OCI-LY1 (cell line): Measurements from ENCODE around the gene MACROD2.

Source experiments
- H2AFZ ChIP-seq: fragments of 200-600 bp; sonication (generic), shearing (Covaris generic); 2 replicates; pipeline ENCODE4 v1.6.0; 2014; ENCODE audit warnings: antibody characterized with exemption, mild to moderate bottlenecking, low read length
- H3F3A ChIP-seq: fragments of 200-600 bp; sonication (generic), shearing (Covaris generic); 2 replicates; pipeline ENCODE4 v1.6.0; 2014; ENCODE audit warnings: mild to moderate bottlenecking, antibody characterized with exemption, low read length, moderate library complexity; ENCODE audit not compliant: insufficient read depth
- H3K27ac ChIP-seq: fragments of 200-600 bp; sonication (generic); 2 replicates; pipeline ENCODE4 v1.5.1; 2014; ENCODE audit warnings: low read length, mixed run types, mild to moderate bottlenecking, low read depth; ENCODE audit not compliant: poor library complexity, severe bottlenecking
- H3K27me3 ChIP-seq: fragments of 200-600 bp; sonication (generic); 2 replicates; pipeline ENCODE4 v1.6.0; 2014; ENCODE audit warnings: antibody characterized with exemption, mild to moderate bottlenecking, low read length, moderate library complexity; ENCODE audit not compliant: insufficient read depth
- H3K36me3 ChIP-seq: fragments of 200-600 bp; sonication (generic); 2 replicates; pipeline ENCODE4 v1.6.1; 2014; ENCODE audit warnings: mild to moderate bottlenecking, antibody characterized with exemption, low read length, moderate library complexity, mixed read lengths; ENCODE audit not compliant: insufficient read depth
- H3K4me1 ChIP-seq: fragments of 200-600 bp; sonication (generic); 2 replicates; pipeline ENCODE4 v1.5.1; 2014; ENCODE audit warnings: mild to moderate bottlenecking, low read length, moderate library complexity; ENCODE audit not compliant: insufficient read depth, severe bottlenecking
- H3K4me2 ChIP-seq: fragments of 200-600 bp; sonication (generic), shearing (Covaris generic); 2 replicates; pipeline ENCODE4 v1.6.1; 2014; ENCODE audit warnings: low read length
- H3K4me3 ChIP-seq: fragments of 200-600 bp; sonication (generic); 2 replicates; pipeline ENCODE4 v1.5.1; 2014; ENCODE audit warnings: low read length, low read depth, mild to moderate bottlenecking, mixed read lengths; ENCODE audit not compliant: poor library complexity, severe bottlenecking
- H3K79me2 ChIP-seq: fragments of 200-600 bp; shearing (Covaris generic); 2 replicates; pipeline ENCODE4 v1.6.1; 2016; ENCODE audit warnings: mixed run types, low read length, mixed read lengths; ENCODE audit not compliant: insufficient read depth
- H3K9ac ChIP-seq: fragments of 200-600 bp; sonication (generic), shearing (Covaris generic); 2 replicates; pipeline ENCODE4 v1.6.1; 2014; ENCODE audit warnings: mild to moderate bottlenecking, low read length, mixed read lengths
- H3K9me2 ChIP-seq: fragments of 200-600 bp; sonication (generic), shearing (Covaris generic); 2 replicates; pipeline ENCODE4 v1.6.1; 2014; ENCODE audit warnings: low read depth, mild to moderate bottlenecking, low read length, mixed read lengths
- H3K9me3 ChIP-seq: fragments of 200-600 bp; shearing (Covaris generic); 2 replicates; pipeline ENCODE4 v1.6.1; 2014; ENCODE audit warnings: low read length, mixed read lengths
- H4K20me1 ChIP-seq: fragments of 200-600 bp; sonication (generic), shearing (Covaris generic); 2 replicates; pipeline ENCODE4 v1.6.0; 2016; ENCODE audit warnings: mild to moderate bottlenecking, low read length; ENCODE audit not compliant: insufficient read depth
- EZH2 ChIP-seq: fragments of 200-600 bp; sonication (generic), shearing (Covaris generic); IDR thresholded peaks from 2 replicates; pipeline ENCODE4 v1.8.0; 2017; ENCODE audit warnings: borderline replicate concordance, mixed run types, mild to moderate bottlenecking, antibody characterized with exemption, low read length, moderate library complexity, mixed read lengths
- TF ChIP-seq, protein P1 (sequence below): fragments of 200-600 bp; sonication (generic), shearing (Covaris generic); IDR thresholded peaks from 2 replicates; pipeline ENCODE4 v1.5.1; 2017; ENCODE audit warnings: mild to moderate bottlenecking, antibody characterized with exemption, low read length, moderate library complexity, mixed read lengths

MACROD2 gene

DNA sequence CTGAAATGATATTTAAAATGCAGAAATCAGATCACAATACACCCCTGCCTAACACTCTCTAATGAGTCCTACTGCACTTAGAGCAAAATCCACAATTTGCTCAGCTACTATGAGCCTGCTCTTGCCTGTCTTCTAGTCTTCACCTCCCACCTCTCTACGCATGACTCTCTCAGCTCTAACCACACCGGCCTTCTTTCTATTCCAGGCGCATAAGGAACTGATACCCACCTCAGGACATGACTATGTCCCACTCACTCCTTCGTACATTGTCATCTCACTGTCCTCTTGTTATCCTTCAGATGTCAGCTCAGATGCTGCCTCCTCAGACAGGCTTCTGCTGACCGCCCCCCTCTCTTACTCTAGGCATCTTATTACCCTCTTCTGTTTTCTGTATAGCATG, 543.1 kb downstream of the MACROD2 start:
- Histone ChIP-seq H3K9me2 (no peaks in the 10 kb centered on the region), H3K27me3 (no peaks in the 10 kb centered on the region), H3K4me3 (no peak overlapping the region), H3K27ac (no peak overlapping the region), H3K36me3 (no peaks in the 10 kb centered on the region), H2AFZ (no peak overlapping the region), H3F3A (no peaks in the 10 kb centered on the region), H3K4me1 (no peaks in the 10 kb centered on the region), H3K4me2 (no peak overlapping the region), H3K79me2 (no peaks in the 10 kb centered on the region), H4K20me1 (no peaks in the 10 kb centered on the region), H3K9ac (no peak overlapping the region), H3K9me3 (no peaks in the 10 kb centered on the region)
- TF ChIP-seq EZH2 = no peak
- TF ChIP-seq, protein P1, sequence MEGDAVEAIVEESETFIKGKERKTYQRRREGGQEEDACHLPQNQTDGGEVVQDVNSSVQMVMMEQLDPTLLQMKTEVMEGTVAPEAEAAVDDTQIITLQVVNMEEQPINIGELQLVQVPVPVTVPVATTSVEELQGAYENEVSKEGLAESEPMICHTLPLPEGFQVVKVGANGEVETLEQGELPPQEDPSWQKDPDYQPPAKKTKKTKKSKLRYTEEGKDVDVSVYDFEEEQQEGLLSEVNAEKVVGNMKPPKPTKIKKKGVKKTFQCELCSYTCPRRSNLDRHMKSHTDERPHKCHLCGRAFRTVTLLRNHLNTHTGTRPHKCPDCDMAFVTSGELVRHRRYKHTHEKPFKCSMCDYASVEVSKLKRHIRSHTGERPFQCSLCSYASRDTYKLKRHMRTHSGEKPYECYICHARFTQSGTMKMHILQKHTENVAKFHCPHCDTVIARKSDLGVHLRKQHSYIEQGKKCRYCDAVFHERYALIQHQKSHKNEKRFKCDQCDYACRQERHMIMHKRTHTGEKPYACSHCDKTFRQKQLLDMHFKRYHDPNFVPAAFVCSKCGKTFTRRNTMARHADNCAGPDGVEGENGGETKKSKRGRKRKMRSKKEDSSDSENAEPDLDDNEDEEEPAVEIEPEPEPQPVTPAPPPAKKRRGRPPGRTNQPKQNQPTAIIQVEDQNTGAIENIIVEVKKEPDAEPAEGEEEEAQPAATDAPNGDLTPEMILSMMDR = no peak

DNA sequence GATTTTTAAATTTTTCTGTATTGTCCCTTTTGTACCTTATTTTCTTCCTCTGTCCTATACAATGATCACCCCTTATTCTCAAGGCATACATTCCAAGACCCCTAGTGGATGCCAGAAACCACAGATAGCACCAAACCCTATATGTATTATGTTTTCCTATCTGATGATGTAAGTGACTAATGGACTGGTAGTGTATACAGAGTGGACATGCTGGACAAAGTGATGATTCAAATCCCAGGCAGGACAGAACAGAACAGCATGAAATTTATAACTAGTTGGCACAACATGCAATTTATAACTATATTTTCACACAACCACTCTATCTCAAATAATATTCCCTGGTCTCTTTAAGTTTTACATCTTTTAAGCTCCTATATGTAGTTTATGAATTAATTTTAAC, 547.7 kb downstream of the MACROD2 start:
- no peaks in the 10 kb centered on the region for H3K9me3 ChIP-seq
- TF ChIP-seq, protein P1 = no peak
- TF ChIP-seq EZH2 = no peak
- no peaks in the 10 kb centered on the region for H4K20me1 ChIP-seq
- H3K36me3 ChIP-seq = no peaks in the 10 kb centered on the region
- no peak overlapping the region for H2AFZ ChIP-seq
- no peak overlapping the region for H3K4me3 ChIP-seq
- H3K9ac ChIP-seq = no peak overlapping the region
- no peak overlapping the region for H3K27ac ChIP-seq
- no peaks in the 10 kb centered on the region for H3K27me3 ChIP-seq
- no peaks in the 10 kb centered on the region for H3K9me2 ChIP-seq
- H3K4me1 ChIP-seq = no peaks in the 10 kb centered on the region
- no peaks in the 10 kb centered on the region for H3F3A ChIP-seq
- no peak overlapping the region for H3K4me2 ChIP-seq
- no peaks in the 10 kb centered on the region for H3K79me2 ChIP-seq

DNA sequence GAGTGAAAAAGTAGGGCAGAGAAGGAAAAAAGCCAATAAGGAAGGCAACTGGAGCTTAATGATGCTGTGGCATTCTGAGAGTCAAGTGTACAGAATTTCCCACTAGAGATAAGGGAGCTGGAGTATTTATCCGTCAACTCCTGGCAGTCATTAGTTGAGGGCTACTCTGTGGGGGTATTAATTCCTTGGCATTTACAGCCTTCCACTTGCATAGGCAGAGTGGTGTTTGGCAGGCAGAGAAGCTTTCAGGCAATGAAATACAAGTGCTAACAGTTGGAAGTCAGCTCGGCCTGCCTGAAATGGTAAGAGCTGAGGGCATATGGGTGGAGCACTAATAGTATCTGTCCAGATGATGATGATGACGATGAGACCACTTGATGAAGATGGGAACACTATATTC, 549.4 kb downstream of the MACROD2 start:
- no peak for TF ChIP-seq EZH2
- TF ChIP-seq, protein P1 = no peak
- no peaks in the 10 kb centered on the region for H3K36me3 ChIP-seq
- H3K79me2 ChIP-seq = no peaks in the 10 kb centered on the region
- H3K4me3 ChIP-seq = no peak overlapping the region
- no peak overlapping the region for H3K27ac ChIP-seq
- no peak overlapping the region for H2AFZ ChIP-seq
- no peak overlapping the region for H3K9ac ChIP-seq
- H3K4me1 ChIP-seq = no peaks in the 10 kb centered on the region
- H3K27me3 ChIP-seq = no peaks in the 10 kb centered on the region
- H3K9me3 ChIP-seq = no peaks in the 10 kb centered on the region
- no peaks in the 10 kb centered on the region for H3K9me2 ChIP-seq
- no peak overlapping the region for H3K4me2 ChIP-seq
- no peaks in the 10 kb centered on the region for H3F3A ChIP-seq
- H4K20me1 ChIP-seq = no peaks in the 10 kb centered on the region
